ENCODE measurements around the gene ELMO1.

ELMO1 gene

GRCh38 chr7:36961693-36962092, 487.0 kb downstream of the ELMO1 start:
- no peak for DNase-seq

- no peak for DNase-seq
Measured at GRCh38 chr7:36961097-36961496, 487.6 kb downstream of the ELMO1 start.

GRCh38 chr7:36960105-36960504, 488.6 kb downstream of the ELMO1 start:
- no peak for DNase-seq

GRCh38 chr7:36958111-36958733, 490.4 kb downstream of the ELMO1 start:
- no peak for DNase-seq

- no peak for DNase-seq
Measured at GRCh38 chr7:36957620-36958019, 491.0 kb downstream of the ELMO1 start.

- no peak for DNase-seq
Measured at GRCh38 chr7:36956814-36957213, 491.9 kb downstream of the ELMO1 start.

- no peak for DNase-seq
Measured at GRCh38 chr7:36955456-36956129, 493.1 kb downstream of the ELMO1 start.

GRCh38 chr7:36951257-36951697, 497.4 kb downstream of the ELMO1 start:
- DNase-seq: no peak

- DNase-seq: no peak
Measured at GRCh38 chr7:36949711-36950600, 498.7 kb downstream of the ELMO1 start.

GRCh38 chr7:36946401-36946739, 502.3 kb downstream of the ELMO1 start:
- no peak for DNase-seq

- DNase-seq: no peak
Measured at GRCh38 chr7:36945612-36946400, 502.9 kb downstream of the ELMO1 start.

- no peak for DNase-seq
Measured at GRCh38 chr7:36944838-36945237, 503.8 kb downstream of the ELMO1 start.

- no peak for DNase-seq
Measured at GRCh38 chr7:36943591-36944435, 504.9 kb downstream of the ELMO1 start.

GRCh38 chr7:36942955-36943354, 505.7 kb downstream of the ELMO1 start:
- no peak for DNase-seq

GRCh38 chr7:36942541-36942940, 506.1 kb downstream of the ELMO1 start:
- no peak for DNase-seq

GRCh38 chr7:36942025-36942424, 506.6 kb downstream of the ELMO1 start:
- DNase-seq: no peak

- no peak for DNase-seq
Measured at GRCh38 chr7:36941359-36941758, 507.3 kb downstream of the ELMO1 start.

GRCh38 chr7:36939816-36940215, 508.8 kb downstream of the ELMO1 start:
- no peak for DNase-seq

GRCh38 chr7:36937754-36938563, 510.7 kb downstream of the ELMO1 start:
- DNase-seq: no peak

- no peak for DNase-seq
Measured at GRCh38 chr7:36931892-36932291, 516.8 kb downstream of the ELMO1 start.

GRCh38 chr7:36929791-36930190, 518.9 kb downstream of the ELMO1 start:
- no peak for DNase-seq

Data from EL (cell line).